ENCODE data around the gene PDPK1. TPM values are rescaled to one million over a fixed set of nuclear protein-coding genes. Genes with fewer than 3 reads are reported as not detected.

The PDPK1 gene
- 17.7 and 25.9 TPM in 2 replicates for total RNA-seq
- 30.7 and 32.1 TPM in 2 replicates for polyA plus RNA-seq
- 14.9 and 15.9 TPM in 2 replicates for polyA plus RNA-seq (2012)
- 22.7 and 30.4 TPM in 2 replicates for polyA minus RNA-seq (ENCODE audit: low replicate concordance)

DNA sequence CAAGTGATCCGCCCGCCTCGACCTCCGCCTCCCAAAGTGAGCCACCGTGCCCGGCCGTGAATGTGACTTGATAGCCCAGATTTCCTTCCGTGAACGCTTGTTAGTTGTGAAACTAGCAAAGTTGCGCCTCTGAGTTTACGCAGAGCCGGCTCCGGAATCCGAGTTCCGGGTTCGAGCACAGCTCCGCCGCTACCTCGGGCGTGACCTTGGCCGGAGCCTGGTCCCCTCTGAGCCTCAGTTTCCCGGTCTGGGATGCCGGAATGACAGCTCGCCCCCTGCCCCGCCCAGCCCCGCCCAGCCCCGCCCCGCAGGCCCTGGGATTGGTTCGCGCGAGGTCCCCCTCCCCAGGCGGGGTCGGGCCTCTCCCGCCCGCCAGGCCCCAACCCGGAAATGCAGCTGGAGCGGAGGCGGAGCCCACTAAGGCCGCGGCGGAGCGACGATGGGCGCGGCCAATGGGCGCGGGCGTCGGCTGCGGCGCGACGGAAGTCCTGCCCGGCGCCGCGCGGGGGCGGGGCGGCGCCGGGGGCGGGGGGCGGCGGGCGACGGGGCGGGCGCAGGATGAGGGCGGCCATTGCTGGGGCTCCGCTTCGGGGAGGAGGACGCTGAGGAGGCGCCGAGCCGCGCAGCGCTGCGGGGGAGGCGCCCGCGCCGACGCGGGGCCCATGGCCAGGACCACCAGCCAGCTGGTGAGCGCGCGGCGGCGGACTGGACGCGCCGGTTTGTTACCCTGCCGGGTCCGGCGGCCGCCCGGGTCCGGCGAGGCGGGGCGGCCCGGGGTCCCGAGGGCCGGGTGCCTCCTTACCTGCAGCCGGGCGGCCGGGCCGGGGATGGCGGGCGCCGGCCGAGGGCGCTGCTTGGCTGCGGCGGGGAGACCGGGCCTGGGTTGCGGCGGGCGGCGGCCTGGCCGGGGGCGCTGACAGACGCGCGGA, at the start of gene PDPK1:
Gene PDPK1, plus strand, starts transcription at position 571 of the 929 bp plus-strand sequence. Its CDS starts 92 bp downstream, at position 663.
- H3K36me3 ChIP-seq (ENCODE audit: control insufficient read depth, insufficient read depth, low read length): no peaks in the 10 kb centered on the region
- peaks cover 33% of the 10 kb centered on the region for H3K79me2 ChIP-seq (ENCODE audit: control insufficient read depth, insufficient read depth, low read length)
- H3K4me2 ChIP-seq (ENCODE audit: extremely low read depth, insufficient read depth, low read length): peak within 1 kb of the TSS; percentile 82
- H3K4me3 ChIP-seq (replicated peaks in 1 of 4; ENCODE audit: control extremely low read depth in 1 of 4, insufficient read depth in 1 of 4, low read depth in 3 of 4, low read length in 4 of 4): peak within 1 kb of the TSS; percentile 68 to 72 (median 70)
- H4K20me1 ChIP-seq (ENCODE audit: control insufficient read depth, extremely low read depth, insufficient read depth, low read length): no peaks in the 10 kb centered on the region
- peak within 1 kb of the TSS; percentile 86 for H3K27ac ChIP-seq (ENCODE audit: insufficient read depth, low read length)
- H2AFZ ChIP-seq (ENCODE audit: low read length): peak within 1 kb of the TSS; percentile 76
- peaks cover 27% of the 10 kb centered on the region for H3K4me1 ChIP-seq (ENCODE audit: control insufficient read depth, extremely low read depth, insufficient read depth, low read length)
- peak; percentile 93 for DNase-seq (ENCODE audit: low read depth in 2 of 2)
- no peaks in the 10 kb centered on the region for H3K9me3 ChIP-seq (ENCODE audit: control insufficient read depth, insufficient read depth, low read depth, low read length)
- H3K9ac ChIP-seq (ENCODE audit: insufficient read depth, low read length): peak within 1 kb of the TSS; percentile 81
- TF ChIP-seq EZH2 (IDR thresholded peaks at IDR 0.05; ENCODE audit: low read length, missing control alignments): no peak
- TF ChIP-seq, protein P1, sequence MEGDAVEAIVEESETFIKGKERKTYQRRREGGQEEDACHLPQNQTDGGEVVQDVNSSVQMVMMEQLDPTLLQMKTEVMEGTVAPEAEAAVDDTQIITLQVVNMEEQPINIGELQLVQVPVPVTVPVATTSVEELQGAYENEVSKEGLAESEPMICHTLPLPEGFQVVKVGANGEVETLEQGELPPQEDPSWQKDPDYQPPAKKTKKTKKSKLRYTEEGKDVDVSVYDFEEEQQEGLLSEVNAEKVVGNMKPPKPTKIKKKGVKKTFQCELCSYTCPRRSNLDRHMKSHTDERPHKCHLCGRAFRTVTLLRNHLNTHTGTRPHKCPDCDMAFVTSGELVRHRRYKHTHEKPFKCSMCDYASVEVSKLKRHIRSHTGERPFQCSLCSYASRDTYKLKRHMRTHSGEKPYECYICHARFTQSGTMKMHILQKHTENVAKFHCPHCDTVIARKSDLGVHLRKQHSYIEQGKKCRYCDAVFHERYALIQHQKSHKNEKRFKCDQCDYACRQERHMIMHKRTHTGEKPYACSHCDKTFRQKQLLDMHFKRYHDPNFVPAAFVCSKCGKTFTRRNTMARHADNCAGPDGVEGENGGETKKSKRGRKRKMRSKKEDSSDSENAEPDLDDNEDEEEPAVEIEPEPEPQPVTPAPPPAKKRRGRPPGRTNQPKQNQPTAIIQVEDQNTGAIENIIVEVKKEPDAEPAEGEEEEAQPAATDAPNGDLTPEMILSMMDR (conservative IDR thresholded peaks at IDR 0.05 in 1 of 2, IDR thresholded peaks at IDR 0.05 in 1 of 2; ENCODE audit: low read depth in 1 of 2, low read length in 2 of 2): no peak
- no peaks in the 10 kb centered on the region for H3K27me3 ChIP-seq (ENCODE audit: control insufficient read depth, insufficient read depth, low read length)

DNA sequence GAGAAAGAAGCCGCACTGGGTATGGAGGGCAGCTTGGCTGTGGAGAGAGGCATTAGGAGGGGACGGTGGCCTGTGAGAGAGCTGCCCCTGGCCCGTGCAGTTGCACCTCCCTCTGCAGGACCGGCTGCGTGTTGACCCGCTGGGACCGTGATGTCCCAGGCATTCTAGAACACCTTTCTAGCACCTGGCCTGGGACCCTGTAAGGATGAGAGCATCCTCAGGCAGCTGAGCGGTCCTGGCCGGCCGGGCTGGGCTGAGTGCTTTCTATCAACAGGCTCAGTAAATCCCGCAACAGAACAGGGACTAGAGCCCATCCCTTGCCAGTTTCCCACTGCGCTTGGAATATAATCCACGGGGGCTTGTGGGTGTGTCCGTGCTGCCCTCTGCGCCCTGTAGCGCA, 48.2 kb upstream of the PDPK1 start:
- H2AFZ ChIP-seq (ENCODE audit: low read length): no peak overlapping the region
- H3K27ac ChIP-seq (ENCODE audit: insufficient read depth, low read length): no peak overlapping the region
- no peaks in the 10 kb centered on the region for H3K79me2 ChIP-seq (ENCODE audit: control insufficient read depth, insufficient read depth, low read length)
- no peak for DNase-seq (ENCODE audit: low read depth in 2 of 2)
- H3K9ac ChIP-seq (ENCODE audit: insufficient read depth, low read length): no peak overlapping the region
- TF ChIP-seq, protein P1 (conservative IDR thresholded peaks at IDR 0.05 in 1 of 2, IDR thresholded peaks at IDR 0.05 in 1 of 2; ENCODE audit: low read depth in 1 of 2, low read length in 2 of 2): no peak
- TF ChIP-seq EZH2 (IDR thresholded peaks at IDR 0.05; ENCODE audit: low read length, missing control alignments): no peak
- no peaks in the 10 kb centered on the region for H3K27me3 ChIP-seq (ENCODE audit: control insufficient read depth, insufficient read depth, low read length)
- H3K9me3 ChIP-seq (ENCODE audit: control insufficient read depth, insufficient read depth, low read depth, low read length): no peaks in the 10 kb centered on the region
- no peaks in the 10 kb centered on the region for H4K20me1 ChIP-seq (ENCODE audit: control insufficient read depth, extremely low read depth, insufficient read depth, low read length)
- no peaks in the 10 kb centered on the region for H3K4me1 ChIP-seq (ENCODE audit: control insufficient read depth, extremely low read depth, insufficient read depth, low read length)
- no peak overlapping the region for H3K4me2 ChIP-seq (ENCODE audit: extremely low read depth, insufficient read depth, low read length)
- H3K36me3 ChIP-seq (ENCODE audit: control insufficient read depth, insufficient read depth, low read length): no peaks in the 10 kb centered on the region
- H3K4me3 ChIP-seq (replicated peaks in 1 of 4; ENCODE audit: control extremely low read depth in 1 of 4, insufficient read depth in 1 of 4, low read depth in 3 of 4, low read length in 4 of 4): no peak overlapping the region
